Ishikawa (cell line): ENCODE results near the gene SLC36A1.

Experiments
- CEBPB ChIP-seq: IDR thresholded peaks from 2 replicates; pipeline ENCODE4 v1.6.1; 2012
- CREB1 ChIP-seq: IDR thresholded peaks from 2 replicates; pipeline ENCODE4 v1.6.1; 2012; ENCODE audit warnings: low read depth
- EGR1 ChIP-seq: IDR thresholded peaks from 2 replicates; pipeline ENCODE4 v1.6.1; 2012
- EP300 ChIP-seq: IDR thresholded peaks from 2 replicates; pipeline ENCODE4 v1.6.1; 2012; ENCODE audit warnings: borderline replicate concordance
- FOXM1 ChIP-seq: IDR thresholded peaks from 2 replicates; pipeline ENCODE4 v1.6.1; 2012; ENCODE audit warnings: low read depth, borderline replicate concordance
- NFIC ChIP-seq: IDR thresholded peaks from 2 replicates; pipeline ENCODE4 v1.6.1; 2012
- RAD21 ChIP-seq: IDR thresholded peaks from 2 replicates; pipeline ENCODE4 v1.6.1; 2012; ENCODE audit warnings: low read depth
- REST ChIP-seq: IDR thresholded peaks from 2 replicates; pipeline ENCODE4 v1.6.1; 2012; ENCODE audit warnings: low read depth, mild to moderate bottlenecking
- TAF1 ChIP-seq: IDR thresholded peaks from 2 replicates; pipeline ENCODE4 v1.6.1; 2012; ENCODE audit warnings: low read depth, mild to moderate bottlenecking
- TEAD4 ChIP-seq: IDR thresholded peaks from 2 replicates; pipeline ENCODE4 v1.6.1; 2012
- TF ChIP-seq, protein P1 (sequence below): IDR thresholded peaks from 2 replicates; pipeline ENCODE4 v1.6.1; 2012

- TF ChIP-seq CREB1, result no peak
- TF ChIP-seq, protein P1, sequence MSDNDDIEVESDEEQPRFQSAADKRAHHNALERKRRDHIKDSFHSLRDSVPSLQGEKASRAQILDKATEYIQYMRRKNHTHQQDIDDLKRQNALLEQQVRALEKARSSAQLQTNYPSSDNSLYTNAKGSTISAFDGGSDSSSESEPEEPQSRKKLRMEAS, result no peak
- TF ChIP-seq REST, result no peak
- TF ChIP-seq NFIC, result no peak
- TF ChIP-seq FOXM1, result no peak
- TF ChIP-seq CEBPB, result no peak
- TF ChIP-seq EP300, result no peak
- no peak for TF ChIP-seq EGR1
- TF ChIP-seq RAD21, result no peak
- TF ChIP-seq TEAD4, result no peak
- TF ChIP-seq TAF1, result no peak
Measured at GRCh38 chr5:151534350-151534749, 86.9 kb downstream of the SLC36A1 start.
